ENCODE data around the gene SPRY4. TPM values are rescaled to one million over a fixed set of nuclear protein-coding genes. Genes with fewer than 3 reads are reported as not detected.

Gene SPRY4
- total RNA-seq, 2 donors from 2014 or later, result 70.2 to 164 TPM

DNA sequence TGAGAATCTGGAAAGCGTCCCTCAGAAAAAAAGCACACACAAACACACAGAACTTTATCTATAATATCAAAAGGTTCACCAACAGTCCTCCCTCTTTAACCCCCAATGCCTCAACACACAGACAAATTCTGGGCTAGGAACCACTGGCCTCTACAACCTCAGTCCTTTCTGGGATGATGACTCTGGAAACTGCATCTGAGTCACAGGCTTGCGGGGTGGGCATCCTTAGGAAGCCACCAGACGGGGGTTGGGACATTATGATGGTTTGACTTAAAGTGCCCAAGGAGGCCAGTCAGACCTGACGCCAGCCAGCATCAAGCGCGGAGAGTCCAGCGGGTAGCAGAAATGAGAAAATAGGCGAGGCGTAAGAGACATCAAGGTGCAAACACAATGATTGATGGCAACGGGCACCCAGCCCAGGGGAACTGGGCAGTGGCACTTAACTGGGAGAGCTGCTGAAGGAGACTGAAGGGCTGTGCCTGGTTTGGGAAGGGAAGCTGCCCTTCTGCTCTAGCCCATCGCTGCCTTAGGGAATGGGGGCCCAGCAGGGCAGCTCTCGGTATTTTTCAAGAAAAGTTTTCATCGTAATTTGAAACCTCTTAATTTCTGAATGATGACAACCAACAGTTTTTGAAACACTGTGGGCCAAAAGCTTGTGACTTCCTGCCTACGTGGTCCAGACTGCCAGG is 20.7 kb downstream of the SPRY4 start:
- Histone ChIP-seq H3K27ac (ENCODE audit: low read depth, low read length) (no peak overlapping the region), H3K9ac (ENCODE audit: extremely low read depth, low read length, poor library complexity, severe bottlenecking) (no peak overlapping the region), H3K9me3 (ENCODE audit: control insufficient read depth, low read length) (no peaks in the 10 kb centered on the region), H3K36me3 (ENCODE audit: control insufficient read depth, insufficient read depth, low read length) (peaks cover 5% of the 10 kb centered on the region), H3K4me3 (ENCODE audit: low read length) (no peak overlapping the region), H3K4me1 (ENCODE audit: control insufficient read depth, insufficient read depth, low read length) (peaks cover 6% of the 10 kb centered on the region), H3K27me3 (ENCODE audit: control insufficient read depth, insufficient read depth, low read length, poor library complexity, severe bottlenecking) (no peaks in the 10 kb centered on the region)
- TF ChIP-seq, protein P1, sequence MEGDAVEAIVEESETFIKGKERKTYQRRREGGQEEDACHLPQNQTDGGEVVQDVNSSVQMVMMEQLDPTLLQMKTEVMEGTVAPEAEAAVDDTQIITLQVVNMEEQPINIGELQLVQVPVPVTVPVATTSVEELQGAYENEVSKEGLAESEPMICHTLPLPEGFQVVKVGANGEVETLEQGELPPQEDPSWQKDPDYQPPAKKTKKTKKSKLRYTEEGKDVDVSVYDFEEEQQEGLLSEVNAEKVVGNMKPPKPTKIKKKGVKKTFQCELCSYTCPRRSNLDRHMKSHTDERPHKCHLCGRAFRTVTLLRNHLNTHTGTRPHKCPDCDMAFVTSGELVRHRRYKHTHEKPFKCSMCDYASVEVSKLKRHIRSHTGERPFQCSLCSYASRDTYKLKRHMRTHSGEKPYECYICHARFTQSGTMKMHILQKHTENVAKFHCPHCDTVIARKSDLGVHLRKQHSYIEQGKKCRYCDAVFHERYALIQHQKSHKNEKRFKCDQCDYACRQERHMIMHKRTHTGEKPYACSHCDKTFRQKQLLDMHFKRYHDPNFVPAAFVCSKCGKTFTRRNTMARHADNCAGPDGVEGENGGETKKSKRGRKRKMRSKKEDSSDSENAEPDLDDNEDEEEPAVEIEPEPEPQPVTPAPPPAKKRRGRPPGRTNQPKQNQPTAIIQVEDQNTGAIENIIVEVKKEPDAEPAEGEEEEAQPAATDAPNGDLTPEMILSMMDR (conservative IDR thresholded peaks at IDR 0.05), result no peak
- WGBS, 2 experiments (ENCODE audit: insufficient coverage in 1 of 2, insufficient read length in 1 of 2), result 94 to 97% methylated on average over 13 to 14 of the region's 14 CpGs
- Mint-ChIP-seq H3K27me3 (ENCODE audit: insufficient read depth) (no peaks in the 10 kb centered on the region), H3K4me1 (peaks cover 65% of the 10 kb centered on the region), H3K4me3 (no peak overlapping the region), H3K27ac (peak overlapping the region; percentile 2), H3K9me3 (no peaks in the 10 kb centered on the region), H3K36me3 (ENCODE audit: low read depth) (peaks cover 38% of the 10 kb centered on the region)
- no peak for DNase-seq

DNA sequence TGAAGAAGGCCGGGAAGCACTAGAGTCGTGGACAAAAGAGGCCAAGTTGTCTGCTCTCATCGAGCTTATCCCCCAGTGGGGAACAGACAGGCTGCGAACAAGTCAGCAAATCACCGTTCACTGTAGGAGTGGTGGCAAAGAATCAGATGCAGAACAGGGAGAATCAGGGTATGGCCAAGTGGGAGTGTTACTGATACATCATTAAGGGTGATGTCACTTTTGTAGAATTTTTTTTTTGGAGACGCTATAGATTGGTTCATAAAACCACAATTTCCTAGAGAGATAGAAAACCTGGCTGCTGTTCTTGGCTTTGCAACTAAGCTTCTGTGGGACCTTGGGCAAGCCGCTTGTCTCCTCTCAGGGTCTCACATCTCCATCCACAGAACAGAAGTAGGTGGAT is 21.3 kb downstream of the SPRY4 start:
- H3K27me3 Mint-ChIP-seq (ENCODE audit: insufficient read depth), result no peaks in the 10 kb centered on the region
- Histone ChIP-seq H3K4me3 (ENCODE audit: low read length) (no peak overlapping the region), H3K4me1 (ENCODE audit: control insufficient read depth, insufficient read depth, low read length) (peaks cover 6% of the 10 kb centered on the region), H3K9ac (ENCODE audit: extremely low read depth, low read length, poor library complexity, severe bottlenecking) (no peak overlapping the region), H3K27me3 (ENCODE audit: control insufficient read depth, insufficient read depth, low read length, poor library complexity, severe bottlenecking) (no peaks in the 10 kb centered on the region), H3K27ac (ENCODE audit: low read depth, low read length) (no peak overlapping the region), H3K9me3 (ENCODE audit: control insufficient read depth, low read length) (no peaks in the 10 kb centered on the region), H3K36me3 (ENCODE audit: control insufficient read depth, insufficient read depth, low read length) (peaks cover 5% of the 10 kb centered on the region)
- no peaks in the 10 kb centered on the region for H3K9me3 Mint-ChIP-seq
- H3K4me1 Mint-ChIP-seq, result peaks cover 66% of the 10 kb centered on the region
- DNase-seq, result no peak
- 92 to 93% methylated on average over 7 of the region's 7 CpGs for WGBS, 2 experiments (ENCODE audit: insufficient coverage in 1 of 2, insufficient read length in 1 of 2)
- H3K4me3 Mint-ChIP-seq, result no peak overlapping the region
- TF ChIP-seq, protein P1 (conservative IDR thresholded peaks at IDR 0.05), result no peak
- H3K36me3 Mint-ChIP-seq (ENCODE audit: low read depth), result peaks cover 35% of the 10 kb centered on the region
- peak overlapping the region; percentile 2 for H3K27ac Mint-ChIP-seq

DNA sequence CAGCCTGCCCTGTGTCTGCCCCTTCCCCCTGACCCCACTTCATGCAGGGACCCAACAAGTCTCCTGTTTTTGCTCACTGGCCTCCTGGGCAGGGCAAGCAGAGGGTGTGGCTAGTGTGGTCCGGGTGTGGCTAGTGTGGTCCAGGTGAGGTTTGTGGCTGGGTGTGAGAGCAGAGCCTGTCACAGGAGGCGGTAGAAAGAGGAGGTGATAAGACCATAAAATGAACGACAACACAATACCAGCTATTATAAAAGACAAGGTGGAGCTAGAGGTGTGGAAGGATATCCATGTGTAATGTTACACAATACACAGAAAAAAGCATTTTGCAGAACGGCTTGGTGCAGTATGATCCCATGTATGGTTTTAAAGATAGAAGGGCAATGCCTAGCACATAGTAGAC is 23.3 kb downstream of the SPRY4 start:
- H3K4me1 ChIP-seq (ENCODE audit: control insufficient read depth, insufficient read depth, low read length), result peaks cover 18% of the 10 kb centered on the region
- no peak for DNase-seq
- TF ChIP-seq, protein P1 (conservative IDR thresholded peaks at IDR 0.05), result no peak
- no peak overlapping the region for H3K9ac ChIP-seq (ENCODE audit: extremely low read depth, low read length, poor library complexity, severe bottlenecking)
- 82 to 90% methylated on average over 1 to 4 of the region's 4 CpGs for WGBS, 2 experiments (ENCODE audit: insufficient coverage in 1 of 2, insufficient read length in 1 of 2)
- no peak overlapping the region for H3K27ac ChIP-seq (ENCODE audit: low read depth, low read length)
- no peaks in the 10 kb centered on the region for H3K27me3 ChIP-seq (ENCODE audit: control insufficient read depth, insufficient read depth, low read length, poor library complexity, severe bottlenecking)
- Mint-ChIP-seq H3K9me3 (no peaks in the 10 kb centered on the region), H3K4me3 (no peak overlapping the region), H3K36me3 (ENCODE audit: low read depth) (peaks cover 26% of the 10 kb centered on the region), H3K4me1 (peaks cover 58% of the 10 kb centered on the region), H3K27ac (no peak overlapping the region), H3K27me3 (ENCODE audit: insufficient read depth) (no peaks in the 10 kb centered on the region)
- no peaks in the 10 kb centered on the region for H3K9me3 ChIP-seq (ENCODE audit: control insufficient read depth, low read length)
- H3K4me3 ChIP-seq (ENCODE audit: low read length), result no peak overlapping the region
- no peaks in the 10 kb centered on the region for H3K36me3 ChIP-seq (ENCODE audit: control insufficient read depth, insufficient read depth, low read length)
